GM21723 (cell line): ENCODE results near the gene MEGF8.

ENCODE experiments used
- ATAC-seq: cut with Tn5 transposase; IDR thresholded peaks from one replicate; pipeline ENCODE4 v1.9.1; 2021; ENCODE audit warnings: mild to moderate bottlenecking, moderate library complexity; ENCODE audit not compliant: unreplicated experiment

Gene MEGF8

GRCh38 chr19:42306646-42307045 is 18.8 kb upstream of the MEGF8 start:
- no peak for ATAC-seq

- ATAC-seq, result no peak
Observed at GRCh38 chr19:42309686-42310085, 15.7 kb upstream of the MEGF8 start.

- no peak for ATAC-seq
Observed at GRCh38 chr19:42311657-42312056, 13.8 kb upstream of the MEGF8 start.

GRCh38 chr19:42312370-42312769 is 13.1 kb upstream of the MEGF8 start:
- ATAC-seq, result no peak

- no peak for ATAC-seq
Observed at GRCh38 chr19:42313096-42313839, 12.2 kb upstream of the MEGF8 start, which contains the start of gene TMEM145. TSS of gene TMEM145 (plus strand) at chr19:42313309. CDS start at chr19:42313377, 68 bp downstream.

- no peak for ATAC-seq
Observed at GRCh38 chr19:42313840-42314755, 11.3 kb upstream of the MEGF8 start.

- no peak for ATAC-seq
Observed at GRCh38 chr19:42315024-42315423, 10.4 kb upstream of the MEGF8 start.

GRCh38 chr19:42316223-42317211 is 8.9 kb upstream of the MEGF8 start:
- no peak for ATAC-seq

GRCh38 chr19:42317535-42317934 is 7.9 kb upstream of the MEGF8 start:
- ATAC-seq, result no peak

GRCh38 chr19:42322305-42322704 is 3.1 kb upstream of the MEGF8 start:
- ATAC-seq, result no peak

- no peak for ATAC-seq
Observed at GRCh38 chr19:42323473-42323851, 2.0 kb upstream of the MEGF8 start.

- ATAC-seq, result no peak
Observed at GRCh38 chr19:42323852-42324654, 1.4 kb upstream of the MEGF8 start.

- no peak for ATAC-seq
Observed at GRCh38 chr19:42324655-42325307, 654 bp upstream of the MEGF8 start.

- ATAC-seq, result peak; percentile 20
Observed at GRCh38 chr19:42325896-42326771, 699 bp downstream of the MEGF8 start.

- ATAC-seq, result no peak
Observed at GRCh38 chr19:42326969-42327368, 1.5 kb downstream of the MEGF8 start.

GRCh38 chr19:42327381-42327780 is 1.9 kb downstream of the MEGF8 start:
- no peak for ATAC-seq

- no peak for ATAC-seq
Observed at GRCh38 chr19:42328106-42328505, 2.7 kb downstream of the MEGF8 start.

GRCh38 chr19:42328854-42329253 is 3.4 kb downstream of the MEGF8 start:
- no peak for ATAC-seq
